Measurements from ENCODE around the gene SHKBP1. TPM values are rescaled to one million over a fixed set of nuclear protein-coding genes. Genes with fewer than 3 reads are reported as not detected.

The SHKBP1 gene
- total and polyA plus RNA-seq, 2 of the 4 experiments (the other 2 are of a cell fraction) = 15.6 to 94.0 TPM

- H3K9ac ChIP-seq (ENCODE audit: low read depth, low read length) = no peak overlapping the region
- no peak for TF ChIP-seq CTCF (conservative IDR thresholded peaks at IDR 0.05; ENCODE audit: low read depth, low read length)
- TF ChIP-seq POLR2A (IDR thresholded peaks at IDR 0.05; ENCODE audit: low read depth, low read length) = no peak
- no peak for TF ChIP-seq BHLHE40 (IDR thresholded peaks at IDR 0.05; ENCODE audit: low read depth, low read length)
- TF ChIP-seq NFE2L2 (IDR thresholded peaks at IDR 0.05; ENCODE audit: low read depth, low read length) = no peak
- TF ChIP-seq RAD21 (IDR thresholded peaks at IDR 0.05; ENCODE audit: low read length) = no peak
- TF ChIP-seq RCOR1 (IDR thresholded peaks at IDR 0.05; ENCODE audit: insufficient replicate concordance, low read length) = no peak
- TF ChIP-seq MAZ (IDR thresholded peaks at IDR 0.05; ENCODE audit: borderline replicate concordance, low read depth, low read length) = no peak
- no peak for TF ChIP-seq MXI1 (IDR thresholded peaks at IDR 0.05; ENCODE audit: borderline replicate concordance, low read depth, low read length)
- TF ChIP-seq FOS (IDR thresholded peaks at IDR 0.05; ENCODE audit: low read depth, low read length) = no peak
- no peak for TF ChIP-seq CEBPB (IDR thresholded peaks at IDR 0.05; ENCODE audit: low read depth, low read length)
- no peak for TF ChIP-seq RFX5 (IDR thresholded peaks at IDR 0.05; ENCODE audit: low read depth, low read length)
- no peak overlapping the region for H3K56ac ChIP-seq (ENCODE audit: extremely low read depth, insufficient read depth, low read length)
- peaks cover 70% of the 10 kb centered on the region for H3K36me3 ChIP-seq (ENCODE audit: control insufficient read depth, insufficient read depth, low read length)
- H2AK9ac ChIP-seq (replicated peaks; ENCODE audit: low read depth, low read length, poor library complexity) = no peak overlapping the region
- H2BK15ac ChIP-seq (ENCODE audit: low read depth, low read length) = no peak overlapping the region
- peaks cover 7% of the 10 kb centered on the region; the same call in 1 of the 2 replicates for H4K20me1 ChIP-seq (ENCODE audit: insufficient read depth, low read length)
- dilution Hi-C loops (cut with HindIII; ENCODE audit: low sequenced_read_pairs, unreplicated experiment) = no loop called here
- WGBS, 2 experiments (ENCODE audit: extremely low coverage in 2 of 2, insufficient read length in 1 of 2) = 82% methylated on average over 2 of the region's 24 CpGs; no CpG with 5 or more reads in 1 of the 2 experiments
- no peak overlapping the region for H2AFZ ChIP-seq (replicated peaks; ENCODE audit: low read length, poor library complexity)
- intact Hi-C loops (cut with micrococcal nuclease) = no loop called here
- no peaks in the 10 kb centered on the region for H3K9me3 ChIP-seq (ENCODE audit: control insufficient read depth, insufficient read depth, low read length)
- no peak overlapping the region for H3K4me2 ChIP-seq (ENCODE audit: low read depth, low read length)
- no peak overlapping the region for H3K4ac ChIP-seq (ENCODE audit: low read depth, low read length)
- H2BK5ac ChIP-seq (ENCODE audit: low read depth, low read length, poor library complexity, severe bottlenecking) = no peak overlapping the region
- H3K9me1 ChIP-seq (ENCODE audit: insufficient read depth, low read length) = peaks cover 16% of the 10 kb centered on the region
- no peak overlapping the region for H4K5ac ChIP-seq (ENCODE audit: low read depth, low read length)
- no peak overlapping the region for H2BK120ac ChIP-seq (ENCODE audit: low read depth, low read length)
- H4K8ac ChIP-seq (ENCODE audit: low read depth in 2 of 2, low read length in 2 of 2) = no peak overlapping the region
- DNase-seq (no peak), ATAC-seq (ENCODE audit: low read depth) (no peak)
- peaks cover 8% of the 10 kb centered on the region; the same call in 1 of the 2 replicates for H3K4me1 ChIP-seq (ENCODE audit: control insufficient read depth, insufficient read depth, low read length)
- H3K14ac ChIP-seq (replicated peaks; ENCODE audit: low read depth, low read length) = no peak overlapping the region
- peaks cover 0 to 7% of the 10 kb centered on the region in 2 experiments; a peak in 1 of 4 replicates for H3K79me1 ChIP-seq (ENCODE audit: low read depth in 1 of 2, low read length in 2 of 2)
- H3K23ac ChIP-seq (ENCODE audit: low read depth, low read length) = no peak overlapping the region
- H3K4me3 ChIP-seq (ENCODE audit: insufficient read depth, low read depth, low read length) = no peak overlapping the region
- in situ Hi-C loops (cut with MboI; ENCODE audit: low sequenced_read_pairs) = no loop called here
- no peak overlapping the region for H3K27ac ChIP-seq (ENCODE audit: insufficient read depth, low read length)
- no peak overlapping the region for H2AK5ac ChIP-seq (ENCODE audit: low read depth, low read length)
- H3K18ac ChIP-seq (ENCODE audit: low read depth, low read length) = no peak overlapping the region
- CTCF ChIA-PET = no interaction called here
- POLR2A ChIA-PET (ENCODE audit: unreplicated experiment) = no interaction called here
- no peak overlapping the region for H2BK20ac ChIP-seq (ENCODE audit: low read depth, low read length)
- H3K27me3 ChIP-seq (ENCODE audit: control insufficient read depth, insufficient read depth, low read length) = no peaks in the 10 kb centered on the region
- H4K91ac ChIP-seq (ENCODE audit: insufficient read depth, low read depth, low read length) = no peak overlapping the region
- BruUV-seq (replicated peaks) = TSS peak; percentile 37
These were observed 50.2 kb downstream of the SHKBP1 start for GRCh38 chr19:40626918-40627317.

Data from IMR-90 (cell line).